Epidermal melanocyte (primary cell): ENCODE measurements around the gene H2AZ2.
"Not testable (repeated sequence)": the region's sequence is repeated elsewhere in the genome, so short reads cannot be mapped to it uniquely, and the experiment has no call there.

ENCODE experiments used
- DNase-seq: peaks from one replicate; pipeline ENCODE4 v3.0.0; 2011; ENCODE audit warnings: low spot score; ENCODE audit not compliant: insufficient read length

Gene H2AZ2

GRCh38 chr7:44819292-44819691, 28.6 kb downstream of the H2AZ2 start:
- DNase-seq: no peak

DNA sequence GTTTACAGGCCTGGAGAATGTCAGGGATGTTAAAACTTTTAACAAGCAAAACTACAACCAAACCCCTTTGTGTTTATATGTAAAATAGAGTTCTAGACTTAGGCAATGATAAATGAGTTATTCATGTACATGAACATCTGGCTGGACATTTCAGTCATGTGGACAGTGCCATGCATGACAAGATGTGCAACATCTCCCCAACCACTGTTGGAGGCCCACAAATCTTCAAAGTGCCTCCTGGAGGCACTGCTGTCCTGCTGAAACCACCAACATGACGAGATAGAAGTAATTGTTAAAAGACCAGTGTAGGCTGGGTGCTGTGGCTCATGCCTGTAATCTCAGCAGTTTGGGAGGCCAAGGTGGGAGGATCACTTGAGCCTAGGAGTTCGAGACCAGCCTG, 33.0 kb downstream of the H2AZ2 start:
- no peak for DNase-seq

GRCh38 chr7:44811571-44811970, 36.3 kb downstream of the H2AZ2 start:
- DNase-seq: no peak

DNA sequence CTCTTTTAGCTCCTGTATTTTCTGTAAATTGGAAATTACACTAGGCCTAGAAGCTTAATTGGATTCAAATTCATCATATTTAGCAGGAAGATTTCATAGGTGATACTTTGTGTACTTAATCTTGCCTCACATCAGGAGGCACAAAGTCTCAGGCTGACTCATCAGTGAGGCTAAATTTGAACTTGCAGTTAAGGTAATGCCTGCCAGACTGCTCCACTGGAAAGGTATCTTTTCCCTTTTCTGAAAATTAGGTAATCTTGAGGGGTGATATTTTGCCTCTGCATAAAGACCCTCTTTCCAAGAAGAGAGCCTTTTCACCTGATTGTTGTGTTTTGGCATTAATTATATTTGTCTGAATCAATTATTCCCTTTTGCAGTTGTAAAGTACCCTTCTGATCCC, 36.8 kb downstream of the H2AZ2 start:
- DNase-seq: no peak

DNA sequence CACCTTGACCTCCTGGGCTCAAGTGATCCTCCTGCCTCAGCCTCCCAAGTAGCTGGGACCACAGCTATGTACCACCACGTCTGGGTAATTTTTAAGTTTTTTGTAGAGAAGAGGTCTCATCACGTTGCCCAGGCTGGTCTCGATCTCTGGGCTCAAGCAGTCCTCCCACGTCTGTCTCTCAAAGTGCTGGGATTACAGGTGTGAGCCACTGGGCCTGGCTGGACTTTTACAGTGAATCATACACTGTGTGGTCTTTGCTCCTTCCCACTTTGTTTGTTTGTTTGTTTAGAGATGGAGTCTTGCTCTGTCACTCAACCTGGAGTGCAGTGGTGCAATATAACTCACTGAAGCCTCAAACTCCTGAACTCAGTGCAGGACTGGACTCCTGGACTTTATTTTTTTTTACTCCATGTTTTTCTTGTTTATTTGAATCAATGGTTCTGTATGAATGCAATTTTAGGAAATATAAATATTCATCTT, 38.9 kb downstream of the H2AZ2 start:
- DNase-seq: no peak

GRCh38 chr7:44805950-44806349, 41.9 kb downstream of the H2AZ2 start:
- DNase-seq: no peak

- not testable (repeated sequence) for DNase-seq
These were observed 43.9 kb downstream of the H2AZ2 start for GRCh38 chr7:44803828-44804519.

DNA sequence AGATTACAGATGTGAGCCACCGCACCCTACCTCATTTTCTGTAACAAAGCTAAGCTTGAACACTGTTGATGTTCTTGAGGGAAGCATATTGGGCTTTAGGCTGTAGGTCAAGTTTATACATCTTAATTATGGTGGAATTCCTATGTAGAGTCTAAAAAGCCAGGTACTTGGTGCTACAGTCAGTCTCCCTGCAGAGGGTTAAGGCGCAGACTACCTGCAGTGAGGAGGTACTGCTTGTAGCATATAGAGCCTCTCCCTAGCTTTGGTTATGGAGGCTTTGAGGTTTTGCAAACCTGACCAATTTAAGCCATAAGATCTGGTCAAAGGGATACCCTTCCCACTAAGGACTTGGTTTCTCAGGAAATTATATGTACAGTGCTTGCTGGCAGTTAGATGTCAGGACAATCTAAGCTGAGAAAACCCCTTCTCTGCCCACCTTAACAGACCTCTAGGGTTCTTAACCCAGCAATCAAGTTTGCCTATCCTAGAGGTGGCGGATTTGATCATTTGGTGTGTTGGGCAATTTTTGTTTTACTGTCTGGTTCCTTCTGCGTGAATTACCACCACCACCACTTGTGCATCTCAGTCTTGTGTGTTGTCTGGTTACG, 45.4 kb downstream of the H2AZ2 start:
- no peak for DNase-seq

- no peak for DNase-seq
These were observed 46.0 kb downstream of the H2AZ2 start for GRCh38 chr7:44801890-44802289.

GRCh38 chr7:44799939-44800338, 47.9 kb downstream of the H2AZ2 start:
- DNase-seq: no peak

DNA sequence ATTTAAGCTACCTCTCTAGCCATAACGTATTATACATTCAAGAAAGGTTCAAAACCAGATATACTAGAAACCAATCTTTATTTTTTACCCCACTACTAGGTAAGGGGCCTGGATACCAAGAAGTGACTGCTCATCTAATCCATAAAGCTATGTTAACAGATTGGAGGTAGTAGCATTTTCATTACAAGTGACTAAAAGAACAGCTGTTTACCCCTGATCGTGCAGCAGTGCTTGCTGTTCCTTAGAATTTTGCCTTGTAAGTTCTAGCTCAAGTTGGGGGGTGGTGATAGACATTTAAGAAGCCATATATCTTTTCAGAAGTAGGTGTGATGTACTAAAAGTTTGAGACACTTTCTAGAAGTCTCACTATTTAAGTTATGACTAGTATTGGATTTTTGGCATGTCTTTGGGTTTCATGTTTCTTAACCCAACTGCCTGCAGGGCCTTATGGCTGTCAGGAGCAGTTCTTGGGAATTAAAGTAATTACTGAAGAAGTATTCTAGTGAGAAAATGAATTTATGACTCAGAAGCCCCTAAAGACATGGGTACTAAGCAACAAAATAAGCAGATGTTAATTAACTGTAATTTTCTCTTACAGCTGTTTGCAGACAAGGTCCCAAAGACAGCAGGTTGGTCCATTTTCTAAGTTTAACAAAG, 49.1 kb downstream of the H2AZ2 start:
- no peak for DNase-seq

- peak; percentile 60 for DNase-seq
These were observed 50.3 kb downstream of the H2AZ2 start for GRCh38 chr7:44797329-44798258.

DNA sequence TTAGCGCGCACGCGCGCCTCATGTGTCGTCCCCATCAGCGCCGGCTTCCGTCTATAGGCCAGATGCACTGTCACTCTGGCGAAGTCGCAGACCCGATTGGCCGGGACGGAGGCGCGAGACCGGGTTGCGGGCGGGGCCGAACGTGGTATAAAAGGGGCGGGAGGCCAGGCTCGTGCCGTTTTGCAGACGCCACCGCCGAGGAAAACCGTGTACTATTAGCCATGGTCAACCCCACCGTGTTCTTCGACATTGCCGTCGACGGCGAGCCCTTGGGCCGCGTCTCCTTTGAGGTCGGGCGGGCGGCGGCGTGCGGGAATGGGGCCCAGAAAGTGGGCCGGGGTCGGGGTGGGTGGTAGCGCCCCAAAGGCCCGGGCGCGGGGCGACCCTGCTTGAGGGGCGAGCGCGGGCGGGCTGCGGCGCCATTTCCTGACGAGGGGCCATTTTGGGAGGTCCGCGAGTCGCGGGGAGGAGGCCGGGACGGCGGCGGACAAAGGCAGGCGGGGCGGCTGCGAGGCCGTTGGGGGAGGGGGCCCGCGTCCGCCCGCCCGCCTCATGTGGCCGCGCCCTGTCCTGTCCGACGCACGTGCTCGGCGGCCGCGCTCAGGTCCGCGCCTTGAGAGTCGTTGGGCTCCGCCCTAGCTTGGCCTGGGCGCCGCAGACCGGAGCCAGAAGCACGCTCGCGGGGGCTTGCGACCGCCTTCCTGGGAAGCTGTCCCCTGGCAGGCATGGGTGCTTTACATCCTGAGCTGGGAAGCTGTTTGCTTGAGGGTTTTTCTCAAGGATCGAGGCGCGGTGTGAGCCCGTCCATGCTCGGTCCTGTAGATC, 51.2 kb downstream of the H2AZ2 start, which contains the start of gene PPIA:
Gene PPIA, plus strand, starts transcription at position 178 of the 825 bp plus-strand sequence. Its CDS starts 44 bp downstream, at position 222.
- peak; percentile 98 for DNase-seq

GRCh38 chr7:44796034-44796503, 51.8 kb downstream of the H2AZ2 start:
- DNase-seq: no peak

DNA sequence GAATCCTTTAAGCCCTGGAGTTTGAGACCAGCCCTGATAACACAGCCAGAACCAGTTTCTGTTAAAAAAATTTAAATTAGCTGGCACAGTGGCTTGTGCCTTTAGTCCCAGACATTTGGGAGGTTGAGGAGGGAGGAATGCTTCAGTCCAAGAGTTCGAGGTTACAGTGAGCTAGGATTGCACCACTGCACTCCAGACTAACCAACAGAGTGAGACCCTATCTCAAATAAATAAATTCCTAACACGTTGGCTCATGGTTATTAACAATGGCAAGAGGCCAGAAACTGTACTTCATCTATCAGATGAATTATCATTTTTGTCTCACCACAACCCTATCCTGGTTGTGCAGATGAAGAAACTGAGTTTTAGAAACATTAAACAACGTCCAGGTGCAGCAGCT, 53.6 kb downstream of the H2AZ2 start:
- no peak for DNase-seq

- no peak for DNase-seq
These were observed 54.0 kb downstream of the H2AZ2 start for GRCh38 chr7:44793919-44794318.

- DNase-seq: no peak
These were observed 56.3 kb downstream of the H2AZ2 start for GRCh38 chr7:44791278-44792219.

DNA sequence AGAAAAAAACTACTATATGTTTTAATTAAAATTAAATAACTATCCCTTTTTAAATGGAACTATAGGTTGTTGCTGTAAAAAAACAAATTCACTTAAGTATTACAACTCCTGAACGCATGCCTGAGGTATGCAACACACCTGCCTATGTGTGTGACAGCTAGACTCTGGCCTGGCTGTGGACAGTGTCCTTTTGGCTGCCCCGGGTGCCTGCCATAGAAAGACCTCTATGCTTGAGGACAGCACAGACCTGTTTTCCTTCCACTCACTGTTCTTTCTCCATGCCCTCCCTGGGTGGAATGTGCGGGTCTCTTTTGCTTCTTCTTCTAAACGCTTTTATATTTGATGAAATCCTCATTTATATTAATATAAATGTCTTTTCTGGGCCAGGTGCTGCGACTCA, 57.9 kb downstream of the H2AZ2 start:
- DNase-seq: no peak

GRCh38 chr7:44787762-44788161, 60.1 kb downstream of the H2AZ2 start:
- DNase-seq: no peak
